K562 (cell line): ENCODE results near the gene USP5. TPM values are rescaled to one million over a fixed set of nuclear protein-coding genes. Genes with fewer than 3 reads are reported as not detected.

Experiments
- CREM ChIP-seq: IDR thresholded peaks from 2 replicates; pipeline ENCODE4 v1.6.1; 2014; ENCODE audit warnings: antibody characterized with exemption, low read depth
- EWSR1 ChIP-seq: fragments of 450-650 bp; IDR thresholded peaks from 2 replicates; pipeline ENCODE4 v1.6.1; 2018; ENCODE audit warnings: borderline replicate concordance, mild to moderate bottlenecking, low read depth, moderate library complexity; ENCODE audit not compliant: partially characterized antibody
- HBP1 ChIP-seq: fragments of 450-650 bp; formaldehyde crosslinking; IDR thresholded peaks from 2 replicates; pipeline ENCODE4 v1.4.0; 2022; ENCODE audit warnings: missing genetic modification characterization
- HDAC6 ChIP-seq: IDR thresholded peaks from 2 replicates; pipeline ENCODE4 v1.6.1; 2012; ENCODE audit warnings: low read depth, mild to moderate bottlenecking, control low read depth, inconsistent platforms, low read length, moderate library complexity
- HLTF ChIP-seq: fragments of 450-650 bp; IDR thresholded peaks from 2 replicates; pipeline ENCODE4 v1.6.1; 2016
- KAT2B ChIP-seq: IDR thresholded peaks from one replicate; pipeline ENCODE4 v1.6.1; 2012; ENCODE audit warnings: low read depth, mild to moderate bottlenecking, control low read depth, inconsistent platforms, low read length, moderate library complexity
- PHF21A ChIP-seq: fragments of 450-650 bp; IDR thresholded peaks from 2 replicates; pipeline ENCODE4 v1.6.1; 2017; ENCODE audit warnings: low read depth, borderline replicate concordance
- PML ChIP-seq: IDR thresholded peaks from 2 replicates; pipeline ENCODE4 v1.6.1; 2012; ENCODE audit warnings: low read length, inconsistent platforms
- SFPQ ChIP-seq: fragments of 200-400 bp; formaldehyde crosslinking; IDR thresholded peaks from 2 replicates; pipeline ENCODE4 v1.6.1; 2017; ENCODE audit warnings: mild to moderate bottlenecking, low read depth, low read length, moderate library complexity
- SMAD2 ChIP-seq: fragments of 150-350 bp; IDR thresholded peaks from 2 replicates; pipeline ENCODE4 v1.6.1; 2014; ENCODE audit warnings: low read depth, mild to moderate bottlenecking, low read length
- STAT6 ChIP-seq: sonication (generic); formaldehyde crosslinking; IDR thresholded peaks from 2 replicates; pipeline ENCODE4 v1.8.1; 2023; ENCODE audit warnings: mild to moderate bottlenecking, missing genetic modification reagents
- USF1 ChIP-seq: sonication (generic); formaldehyde crosslinking; IDR thresholded peaks from 2 replicates; pipeline ENCODE4 v1.9.0; 2022; ENCODE audit warnings: mild to moderate bottlenecking, missing genetic modification reagents
- XRCC4 ChIP-seq: IDR thresholded peaks from one replicate; pipeline ENCODE4 v1.6.1; 2011; ENCODE audit not compliant: insufficient read depth, insufficient read length; ENCODE audit errors: extremely low read depth
- ZBTB17 ChIP-seq: fragments of 450-650 bp; formaldehyde crosslinking; IDR thresholded peaks from 2 replicates; pipeline ENCODE4 v1.4.0; 2020; ENCODE audit warnings: mild to moderate bottlenecking
- ZNF134 ChIP-seq: fragments of 250-450 bp; sonication (Bioruptor Pico); conservative IDR thresholded peaks from 2 replicates; pipeline ENCODE4 v1.4.0; 2020
- ZNF253 ChIP-seq: fragments of 250-450 bp; sonication (Bioruptor Pico); conservative IDR thresholded peaks from 2 replicates; pipeline ENCODE4 v1.6.1; 2021; ENCODE audit warnings: mild to moderate bottlenecking
- ZNF280A ChIP-seq: fragments of 450-650 bp; IDR thresholded peaks from 2 replicates; pipeline ENCODE4 v1.6.1; 2018; ENCODE audit warnings: mild to moderate bottlenecking, low read depth; ENCODE audit not compliant: partially characterized antibody
- ZNF324 ChIP-seq: fragments of 250-450 bp; sonication (Bioruptor Pico); IDR thresholded peaks from 2 replicates; pipeline ENCODE4 v1.4.0; 2020; ENCODE audit warnings: mild to moderate bottlenecking
- polyA plus RNA-seq, 8 experiments: library from polyadenylated mRNA; depleted of rRNA in 4 of 8; stranded (reverse) in 5 of 8; unstranded in 3 of 8; fragments of >200 nt; fragmentation: Nextera tagmentation in 2 of 8; fragmentation: Illumina TruSeq in 1 of 8; extraction: Ambion mirVana in 2 of 8; extraction: Trizol in 1 of 8; gene quantifications; 2 replicates each; pipeline versions ENCODE4 v1.2.1 to v1.2.3, GENCODE V29; 2011 to 2014; ENCODE audit warnings: inconsistent platforms in 1 of 8, missing spikeins in 1 of 8
- total RNA-seq, 7 experiments: library from RNA; depleted of rRNA in 6 of 7; stranded (reverse); fragments of >200 nt in 6 of 7; fragmentation: Illumina TruSeq in 2 of 7; extraction: Trizol in 2 of 7; gene quantifications; 2 replicates each; pipeline versions ENCODE4 v1.2.1 to v1.2.3, GENCODE V29; 2011 to 2021; ENCODE audit warnings: low replicate concordance in 1 of 7

Gene USP5
- total and polyA plus RNA-seq, 9 of the 15 experiments (the other 6 are each of a cell fraction or from before 2014, with no cell fraction given) = 1.4 to 107 (median 48.6) TPM

GRCh38 chr12:6851921-6852650, at the start of gene USP5 (continued):
- TF ChIP-seq HBP1 (no peak), USF1 (CRISPR knock-in tag) (peak; percentile 88), PML (0 out of 2 replicates have a peak, but pooled peaks have one; percentile 43), HDAC6 (no peak), KAT2B (no peak), ZNF280A (no peak), ZNF253 (no peak), SFPQ (no peak), ZNF324 (CRISPR knock-in tag) (no peak), ZNF134 (peak; percentile 83), XRCC4 (no peak), SMAD2 (no peak; the same call in 1 of the 2 replicates), EWSR1 (no peak), CREM (peak; percentile 96), HLTF (0 out of 2 replicates have a peak, but pooled peaks have one; percentile 22), PHF21A (no peak), STAT6 (CRISPR knock-in tag) (no peak), ZBTB17 (CRISPR knock-in tag) (peak; percentile 92)
